Panc1 (cell line): Measurements from ENCODE around the gene ALS2CL.

ENCODE experiments used
- POLR2AphosphoS5 ChIP-seq: IDR thresholded peaks from 2 replicates; pipeline ENCODE4 v1.6.1; 2012; ENCODE audit warnings: mild to moderate bottlenecking, low read depth, low read length, moderate library complexity
- TF ChIP-seq, protein P1 (sequence below): fragments of 450-650 bp; IDR thresholded peaks from 2 replicates; pipeline ENCODE4 v1.5.1; 2017; ENCODE audit warnings: mild to moderate bottlenecking

DNA sequence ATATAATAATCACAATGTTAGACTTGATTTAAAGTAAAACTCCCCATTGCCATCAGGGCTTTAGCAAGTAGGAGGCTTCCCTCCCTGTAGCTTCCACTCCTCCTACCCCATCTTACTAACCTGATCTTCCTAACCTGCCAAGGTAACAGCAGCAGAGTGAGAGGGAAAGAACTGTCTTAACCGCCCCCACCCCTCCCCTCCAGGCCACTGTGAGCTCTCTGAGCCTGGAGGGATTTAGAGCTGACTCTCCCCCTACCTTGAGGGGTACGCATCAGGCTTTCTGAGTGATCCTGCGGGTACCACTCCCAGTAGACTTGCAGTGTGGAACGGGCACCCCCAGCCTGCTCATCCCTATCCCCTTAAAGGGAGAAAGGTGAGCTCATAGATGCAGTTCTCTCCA, 35.6 kb upstream of the ALS2CL start:
- TF ChIP-seq, protein P1, sequence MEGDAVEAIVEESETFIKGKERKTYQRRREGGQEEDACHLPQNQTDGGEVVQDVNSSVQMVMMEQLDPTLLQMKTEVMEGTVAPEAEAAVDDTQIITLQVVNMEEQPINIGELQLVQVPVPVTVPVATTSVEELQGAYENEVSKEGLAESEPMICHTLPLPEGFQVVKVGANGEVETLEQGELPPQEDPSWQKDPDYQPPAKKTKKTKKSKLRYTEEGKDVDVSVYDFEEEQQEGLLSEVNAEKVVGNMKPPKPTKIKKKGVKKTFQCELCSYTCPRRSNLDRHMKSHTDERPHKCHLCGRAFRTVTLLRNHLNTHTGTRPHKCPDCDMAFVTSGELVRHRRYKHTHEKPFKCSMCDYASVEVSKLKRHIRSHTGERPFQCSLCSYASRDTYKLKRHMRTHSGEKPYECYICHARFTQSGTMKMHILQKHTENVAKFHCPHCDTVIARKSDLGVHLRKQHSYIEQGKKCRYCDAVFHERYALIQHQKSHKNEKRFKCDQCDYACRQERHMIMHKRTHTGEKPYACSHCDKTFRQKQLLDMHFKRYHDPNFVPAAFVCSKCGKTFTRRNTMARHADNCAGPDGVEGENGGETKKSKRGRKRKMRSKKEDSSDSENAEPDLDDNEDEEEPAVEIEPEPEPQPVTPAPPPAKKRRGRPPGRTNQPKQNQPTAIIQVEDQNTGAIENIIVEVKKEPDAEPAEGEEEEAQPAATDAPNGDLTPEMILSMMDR = no peak
- TF ChIP-seq POLR2AphosphoS5 = no peak
